NB4 (cell line): ENCODE results near the gene TIMM22.

Experiments used
- DNase-seq: peaks from one replicate; pipeline ENCODE4 v3.0.0; 2010; ENCODE audit warnings: low read depth
- H3K4me3 ChIP-seq: one replicate; pipeline ENCODE4 v1.5.1; 2011; ENCODE audit warnings: mild to moderate bottlenecking, low read depth, low read length, moderate library complexity
- MYC ChIP-seq: IDR thresholded peaks from 2 replicates; pipeline ENCODE4 v1.6.1; 2011; ENCODE audit warnings: low read depth, low read length
- POLR2A ChIP-seq: IDR thresholded peaks from 2 replicates; pipeline ENCODE4 v1.6.1; 2011; ENCODE audit warnings: mild to moderate bottlenecking; ENCODE audit not compliant: insufficient read length; ENCODE audit errors: extremely low read depth
- TF ChIP-seq, protein P1 (sequence below): IDR thresholded peaks from one replicate; pipeline ENCODE4 v1.5.1; 2012; ENCODE audit warnings: low read depth, low read length
- TF ChIP-seq, protein P2 (sequence below): IDR thresholded peaks from 2 replicates; pipeline ENCODE4 v1.6.1; 2011; ENCODE audit warnings: low read depth, low read length

Gene TIMM22

DNA sequence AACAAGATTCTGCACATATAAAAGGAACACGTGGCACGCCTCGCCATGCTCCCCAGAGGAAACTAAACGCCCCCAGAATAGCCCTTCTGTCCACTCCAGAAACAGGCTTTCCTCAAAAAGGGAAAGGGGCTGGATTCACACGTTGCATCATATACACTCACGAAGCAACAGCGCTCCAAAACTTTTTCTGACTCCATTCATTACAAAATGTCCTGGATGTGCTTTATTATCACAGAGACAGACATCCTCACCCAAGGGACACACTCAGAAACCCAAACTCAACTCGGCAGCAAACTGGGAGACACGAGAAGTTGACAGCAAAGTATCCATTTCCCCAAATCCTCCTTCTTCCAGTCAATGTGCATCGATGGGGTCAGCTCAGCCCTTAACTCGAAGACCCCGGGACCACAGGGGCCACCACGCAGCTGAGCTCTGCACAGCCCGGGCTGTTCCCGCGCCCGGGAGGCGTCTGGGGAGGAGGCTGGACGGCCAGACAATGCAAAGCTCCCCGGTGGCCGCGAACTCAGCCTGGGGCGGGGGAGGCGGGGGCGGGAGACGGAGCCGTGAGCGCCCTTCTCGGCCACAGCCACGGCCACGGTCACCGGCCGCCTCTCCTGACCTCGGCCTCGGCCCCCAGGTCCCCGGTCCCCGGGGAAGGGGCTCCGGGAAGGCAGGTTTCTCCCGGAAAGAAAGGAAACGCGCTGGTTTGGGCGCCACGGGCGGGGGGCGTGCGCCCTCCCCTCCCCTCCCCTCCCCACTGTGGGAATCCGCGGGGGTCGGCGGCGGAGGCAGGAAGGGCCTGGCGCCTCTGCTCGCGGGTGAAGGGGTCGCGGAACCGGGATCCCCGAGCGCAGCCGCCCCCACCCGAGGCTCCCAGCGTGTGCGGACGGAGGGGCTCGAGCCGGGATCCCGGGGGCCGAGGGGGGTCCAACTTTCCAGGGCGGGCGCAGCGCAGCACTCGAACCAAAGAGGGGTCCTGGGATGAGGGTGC, 18.5 kb upstream of the TIMM22 start:
- H3K4me3 ChIP-seq, result no peak overlapping the region
- no peak for DNase-seq
- TF ChIP-seq, protein P1, sequence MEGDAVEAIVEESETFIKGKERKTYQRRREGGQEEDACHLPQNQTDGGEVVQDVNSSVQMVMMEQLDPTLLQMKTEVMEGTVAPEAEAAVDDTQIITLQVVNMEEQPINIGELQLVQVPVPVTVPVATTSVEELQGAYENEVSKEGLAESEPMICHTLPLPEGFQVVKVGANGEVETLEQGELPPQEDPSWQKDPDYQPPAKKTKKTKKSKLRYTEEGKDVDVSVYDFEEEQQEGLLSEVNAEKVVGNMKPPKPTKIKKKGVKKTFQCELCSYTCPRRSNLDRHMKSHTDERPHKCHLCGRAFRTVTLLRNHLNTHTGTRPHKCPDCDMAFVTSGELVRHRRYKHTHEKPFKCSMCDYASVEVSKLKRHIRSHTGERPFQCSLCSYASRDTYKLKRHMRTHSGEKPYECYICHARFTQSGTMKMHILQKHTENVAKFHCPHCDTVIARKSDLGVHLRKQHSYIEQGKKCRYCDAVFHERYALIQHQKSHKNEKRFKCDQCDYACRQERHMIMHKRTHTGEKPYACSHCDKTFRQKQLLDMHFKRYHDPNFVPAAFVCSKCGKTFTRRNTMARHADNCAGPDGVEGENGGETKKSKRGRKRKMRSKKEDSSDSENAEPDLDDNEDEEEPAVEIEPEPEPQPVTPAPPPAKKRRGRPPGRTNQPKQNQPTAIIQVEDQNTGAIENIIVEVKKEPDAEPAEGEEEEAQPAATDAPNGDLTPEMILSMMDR, result no peak
- TF ChIP-seq MYC (no peak), POLR2A (no peak)
- TF ChIP-seq, protein P2, sequence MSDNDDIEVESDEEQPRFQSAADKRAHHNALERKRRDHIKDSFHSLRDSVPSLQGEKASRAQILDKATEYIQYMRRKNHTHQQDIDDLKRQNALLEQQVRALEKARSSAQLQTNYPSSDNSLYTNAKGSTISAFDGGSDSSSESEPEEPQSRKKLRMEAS, result no peak

DNA sequence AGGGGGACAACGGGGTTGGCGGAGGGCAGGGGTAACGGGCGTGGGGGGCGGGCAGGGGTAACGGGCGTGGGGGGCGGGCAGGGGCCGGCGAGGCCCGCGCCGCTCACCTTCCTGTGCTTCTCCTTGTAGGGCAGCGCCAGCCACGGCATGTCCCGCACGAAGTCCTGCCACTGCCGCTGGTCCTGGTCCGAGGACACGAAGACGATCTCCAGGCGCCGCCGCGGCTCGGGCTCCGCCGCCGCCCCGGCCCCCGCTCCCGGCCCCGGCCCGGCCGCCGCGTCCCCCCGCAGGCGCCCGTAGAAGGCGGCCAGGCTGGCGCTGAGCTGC, 17.8 kb upstream of the TIMM22 start:
- no peak overlapping the region for H3K4me3 ChIP-seq
- TF ChIP-seq, protein P2, result no peak
- no peak for TF ChIP-seq POLR2A
- no peak for TF ChIP-seq MYC
- TF ChIP-seq, protein P1, result no peak
- DNase-seq, result no peak

DNA sequence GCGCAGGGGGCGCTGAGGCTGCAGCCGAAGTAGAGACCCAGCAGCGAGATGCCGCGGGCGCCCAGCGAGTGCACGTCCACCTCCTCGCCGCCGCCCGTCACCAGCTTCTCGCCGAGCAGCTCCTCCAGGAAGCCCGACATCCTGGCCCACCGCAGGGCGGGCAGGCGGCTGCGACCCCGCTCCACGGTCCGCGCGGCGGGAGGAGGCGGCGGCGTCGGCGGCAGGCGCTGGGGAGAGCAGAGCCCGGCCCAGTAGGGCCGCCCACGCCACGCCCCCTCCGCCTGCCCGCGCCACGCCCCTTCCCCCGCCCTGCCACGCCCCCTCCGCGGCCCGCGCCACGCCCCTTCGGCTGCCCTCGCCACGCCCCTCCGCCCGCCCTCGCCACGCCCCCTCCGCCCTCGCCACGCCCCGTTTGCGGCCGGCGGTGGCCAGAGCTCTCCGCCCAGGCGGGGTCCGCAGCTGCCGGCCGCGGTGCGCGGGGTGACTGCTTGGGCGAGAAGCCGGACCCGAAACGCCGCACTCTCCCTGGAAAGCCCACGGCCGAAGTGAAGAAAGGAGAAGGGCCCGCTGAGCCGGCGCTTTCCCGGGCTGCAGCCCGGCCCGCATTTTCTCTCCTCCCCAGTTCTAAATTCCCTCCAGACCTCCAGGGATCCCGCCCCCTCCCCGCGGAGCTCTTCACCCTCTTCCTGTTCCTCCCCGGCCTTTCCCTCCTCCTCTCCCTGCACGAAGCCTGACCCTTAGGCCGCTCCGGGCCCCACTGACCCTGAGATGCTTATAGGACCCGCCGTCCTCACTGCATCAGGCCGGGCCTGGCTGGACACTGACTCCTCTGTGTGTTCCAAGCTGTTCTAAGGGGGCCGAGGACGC, 17.2 kb upstream of the TIMM22 start, which contains the start of gene NXN:
Gene NXN (minus strand): TSS at position 238 of the 867 bp plus-strand sequence.
- peak within 1 kb of the TSS; percentile 36 for H3K4me3 ChIP-seq
- TF ChIP-seq MYC (no peak), POLR2A (no peak)
- TF ChIP-seq, protein P2, result no peak
- TF ChIP-seq, protein P1, result no peak
- DNase-seq, result peak; percentile 60

DNA sequence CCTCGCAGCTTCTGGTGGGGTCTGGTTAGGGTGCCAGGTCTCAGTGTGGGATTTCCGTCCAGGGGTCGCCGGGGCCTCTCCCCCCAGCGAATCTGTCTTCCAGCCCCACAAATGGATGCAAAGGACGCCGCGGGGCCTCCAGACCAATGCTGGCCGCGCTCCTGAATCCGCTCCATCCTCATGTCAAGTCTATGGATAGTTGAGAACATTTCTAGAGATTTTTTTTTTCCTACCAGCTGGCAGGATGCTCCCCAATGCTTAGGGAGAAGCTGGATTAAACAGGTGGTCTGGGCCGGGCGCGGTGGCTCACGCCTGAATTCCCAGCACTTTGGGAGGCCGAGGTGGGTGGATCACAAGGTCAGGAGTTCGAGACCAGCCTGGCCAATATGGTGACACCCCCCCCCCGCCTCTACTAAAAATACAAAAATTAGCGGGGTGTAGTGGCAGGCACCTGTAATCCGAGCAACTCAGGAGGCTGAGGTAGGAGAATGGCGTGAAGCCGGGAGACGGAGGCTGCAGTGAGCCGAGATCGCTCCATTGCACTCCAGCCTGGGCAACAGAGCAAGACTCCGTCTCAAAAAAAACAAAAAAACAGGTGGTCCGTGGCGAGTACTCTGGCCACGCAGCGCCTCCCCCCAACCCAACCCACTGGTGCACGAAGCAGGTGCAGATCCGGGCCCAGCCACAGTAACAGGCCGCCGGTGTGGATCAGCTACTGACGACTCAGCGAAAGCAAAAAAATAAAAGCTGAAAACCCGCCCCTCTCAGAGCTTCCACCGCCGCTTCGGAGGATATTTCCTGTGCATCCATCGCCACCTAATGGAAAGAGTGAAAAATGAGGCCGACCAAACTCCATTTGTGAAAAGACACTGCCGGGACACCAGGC, 16.3 kb upstream of the TIMM22 start:
- peak; percentile 78 for DNase-seq
- 0 out of 2 replicates have a peak, but pooled peaks have one; percentile 24 for TF ChIP-seq MYC
- TF ChIP-seq, protein P1, result peak; percentile 32
- TF ChIP-seq, protein P2, result no peak
- H3K4me3 ChIP-seq, result no peak overlapping the region

DNA sequence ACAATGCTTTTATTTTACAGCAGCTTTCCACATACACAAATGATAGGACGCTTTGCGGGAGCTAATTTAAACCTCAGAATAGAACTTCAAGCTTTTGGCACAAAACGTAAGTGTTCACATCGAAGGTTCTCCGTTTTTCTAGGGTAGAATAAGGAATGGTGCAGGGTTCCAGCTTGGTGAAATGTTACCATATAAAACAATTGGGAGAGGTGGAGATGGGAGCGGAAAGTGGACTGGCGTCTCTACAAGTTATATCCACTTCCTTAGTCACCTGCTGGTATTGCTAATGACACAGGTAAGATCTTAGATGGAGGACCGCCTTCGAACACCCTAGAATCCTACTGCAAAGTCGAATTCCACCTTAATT, 15.7 kb upstream of the TIMM22 start:
- H3K4me3 ChIP-seq, result no peak overlapping the region

More for the DNA sequence above, 15.7 kb upstream of the TIMM22 start:
- DNase-seq, result no peak
- TF ChIP-seq, protein P1, result no peak
- TF ChIP-seq, protein P2, result no peak
- TF ChIP-seq POLR2A (no peak), MYC (no peak)
